CD1c-positive myeloid dendritic cell (primary cell): ENCODE results near the gene SIGLEC9.
A peak's percentile ranks its signal among the peaks of the same experiment; 100 is the strongest.

Experiments
- DNase-seq: peaks from one replicate; pipeline ENCODE4 v3.0.0-alpha.2; 2016; ENCODE audit errors: extremely low spot score

SIGLEC9 gene

DNA sequence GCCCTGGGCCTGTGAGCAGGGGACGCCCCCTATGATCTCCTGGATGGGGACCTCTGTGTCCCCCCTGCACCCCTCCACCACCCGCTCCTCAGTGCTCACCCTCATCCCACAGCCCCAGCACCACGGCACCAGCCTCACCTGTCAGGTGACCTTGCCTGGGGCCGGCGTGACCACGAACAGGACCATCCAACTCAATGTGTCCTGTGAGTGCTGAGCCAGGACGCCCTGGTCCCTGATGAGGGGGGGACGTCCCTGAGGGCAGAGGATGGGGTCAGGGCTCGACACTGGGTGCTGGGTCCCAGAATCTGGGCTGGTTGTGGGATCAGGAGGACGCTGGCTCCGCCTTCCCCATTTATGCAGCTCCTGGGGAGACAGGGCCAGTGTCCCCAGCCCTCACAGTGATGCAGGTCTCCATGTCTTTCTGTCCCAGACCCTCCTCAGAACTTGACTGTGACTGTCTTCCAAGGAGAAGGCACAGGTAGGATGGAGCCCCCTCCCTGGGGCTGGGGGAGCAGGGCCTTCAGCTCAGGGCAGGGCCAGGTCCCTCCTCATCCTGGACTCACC lies 19.9 kb downstream of the SIGLEC9 start:
- no peak for DNase-seq

DNA sequence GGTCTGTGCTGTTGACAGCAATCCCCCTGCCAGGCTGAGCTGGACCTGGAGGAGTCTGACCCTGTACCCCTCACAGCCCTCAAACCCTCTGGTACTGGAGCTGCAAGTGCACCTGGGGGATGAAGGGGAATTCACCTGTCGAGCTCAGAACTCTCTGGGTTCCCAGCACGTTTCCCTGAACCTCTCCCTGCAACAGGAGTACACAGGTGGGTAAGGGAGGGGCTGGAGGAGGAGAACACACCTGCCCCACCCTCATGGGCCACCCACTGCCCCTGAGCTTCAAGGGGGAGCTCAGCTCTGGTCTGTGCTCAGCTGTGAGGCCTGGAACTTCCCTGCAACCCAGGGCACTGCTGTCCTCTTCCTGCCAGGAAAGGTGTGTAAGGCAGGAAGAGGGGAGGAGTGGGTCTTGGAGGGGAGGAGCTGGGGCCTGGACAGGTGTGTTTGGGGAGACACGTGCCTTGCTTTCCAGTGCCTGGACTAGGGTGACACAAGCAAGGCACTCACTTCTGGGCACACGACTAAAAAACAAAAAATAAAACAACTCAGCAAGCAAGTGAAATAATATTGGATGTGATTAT lies 21.3 kb downstream of the SIGLEC9 start:
- DNase-seq: no peak

DNA sequence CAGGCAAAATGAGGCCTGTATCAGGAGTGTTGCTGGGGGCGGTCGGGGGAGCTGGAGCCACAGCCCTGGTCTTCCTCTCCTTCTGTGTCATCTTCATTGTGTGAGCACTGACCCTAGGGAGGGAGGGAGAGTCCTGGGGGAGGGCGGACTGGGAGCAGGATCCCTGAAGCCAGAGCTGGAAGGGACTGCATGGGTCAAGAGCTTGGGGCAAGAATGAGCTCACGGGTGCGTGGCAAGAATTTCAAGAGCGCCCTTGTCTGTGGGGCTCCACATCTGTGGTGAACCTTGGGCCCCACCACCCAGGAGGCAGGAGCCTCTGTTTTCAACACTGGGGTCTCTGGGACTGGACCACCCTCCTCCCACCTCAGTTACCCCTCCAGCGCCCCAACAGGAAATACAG lies 22.0 kb downstream of the SIGLEC9 start:
- DNase-seq: no peak

DNA sequence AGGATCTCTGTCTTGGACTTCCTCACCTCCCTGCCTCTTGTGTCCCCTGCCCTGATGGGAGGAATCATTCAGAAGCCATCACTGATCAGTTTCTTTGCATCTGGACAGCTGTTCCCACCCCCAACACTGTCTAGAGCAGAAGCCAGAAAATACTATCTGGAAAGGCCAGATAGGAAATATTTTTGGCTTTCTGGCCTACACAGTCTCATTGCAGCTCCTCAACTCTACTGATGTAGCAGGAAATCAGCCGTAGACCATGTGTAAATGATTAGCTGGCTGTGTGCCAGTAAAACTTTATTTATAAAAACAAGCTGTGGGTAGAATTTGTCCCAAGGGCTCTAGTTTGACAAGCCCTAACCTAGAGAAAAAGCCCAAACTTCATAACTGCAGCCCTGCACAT lies 23.0 kb downstream of the SIGLEC9 start:
- DNase-seq: no peak

DNA sequence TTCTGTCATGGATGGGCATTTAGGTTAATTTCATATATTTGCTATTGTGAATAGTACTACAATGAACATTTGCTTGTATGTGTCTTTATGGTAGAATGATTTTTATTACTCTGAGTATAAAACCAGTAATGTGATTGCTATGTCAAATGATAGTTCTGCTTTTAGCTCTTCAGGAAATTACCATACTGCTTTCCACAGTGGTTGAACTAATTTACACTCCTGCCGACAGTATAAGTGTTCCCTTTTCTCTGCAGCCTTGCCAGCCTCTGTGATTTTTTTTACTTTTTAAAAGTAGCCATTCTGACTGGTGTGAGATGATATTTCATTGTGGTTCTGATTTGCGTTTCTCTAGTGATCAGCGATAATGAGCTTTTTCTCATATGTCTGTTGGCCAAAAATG lies 23.9 kb downstream of the SIGLEC9 start:
- peak; percentile 59 for DNase-seq

DNA sequence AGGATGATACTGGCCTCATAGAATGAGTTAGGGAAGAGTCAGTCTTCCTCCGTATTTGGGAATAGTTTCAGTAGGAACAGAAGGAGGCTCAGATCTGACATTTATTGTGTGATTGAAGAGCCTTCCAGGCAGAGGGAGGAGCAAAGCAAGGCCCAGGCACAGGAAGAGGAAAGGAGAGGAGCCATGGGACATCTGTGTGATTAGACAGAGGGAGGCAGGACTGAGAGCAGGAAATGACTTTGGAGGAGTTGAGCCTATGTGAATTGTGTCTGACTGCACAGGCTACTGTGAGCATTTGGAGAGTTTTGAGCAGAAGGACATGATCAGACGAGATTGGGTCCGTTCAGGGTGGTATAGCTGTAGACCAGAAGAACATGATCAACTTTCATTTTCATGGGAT lies 25.9 kb downstream of the SIGLEC9 start:
- no peak for DNase-seq

DNA sequence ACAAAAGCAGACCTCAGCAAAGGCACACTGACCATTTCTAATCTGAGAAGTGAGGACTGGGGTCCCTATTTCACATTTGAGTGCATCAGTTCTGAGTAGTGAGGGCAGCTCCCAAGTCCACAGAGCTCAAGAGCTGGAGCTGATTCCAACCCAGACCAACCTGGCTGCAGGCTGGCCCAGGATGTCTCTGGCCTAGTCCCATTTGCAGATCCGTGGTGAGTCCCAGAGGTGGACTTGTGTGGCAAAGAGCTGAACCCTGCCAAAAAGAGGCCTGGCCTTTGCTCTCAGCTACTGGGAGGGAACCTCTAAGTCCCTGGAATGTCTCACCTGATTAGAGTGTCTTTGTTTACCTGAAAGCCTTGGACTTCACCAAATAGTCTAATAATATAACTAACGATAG lies 32.0 kb downstream of the SIGLEC9 start:
- DNase-seq: no peak

DNA sequence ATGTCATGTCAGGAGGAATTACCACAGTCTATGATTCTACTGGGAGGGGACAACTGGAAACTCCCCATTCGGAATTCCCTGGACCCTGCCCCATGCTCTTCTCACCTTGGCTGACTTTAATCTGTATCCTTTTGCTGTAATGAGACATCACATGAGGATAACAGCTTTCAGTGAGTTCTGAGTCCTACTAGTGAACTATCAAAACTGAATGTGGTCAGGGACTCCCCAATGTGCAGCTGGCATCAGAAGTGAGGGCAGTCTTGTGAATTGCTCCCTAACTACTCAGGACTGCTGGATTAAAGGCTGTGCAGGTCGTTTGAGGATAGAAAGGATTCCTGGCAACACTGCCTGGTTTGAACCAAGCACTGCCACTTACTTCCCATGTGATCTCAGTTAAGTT lies 32.6 kb downstream of the SIGLEC9 start:
- DNase-seq: no peak

DNA sequence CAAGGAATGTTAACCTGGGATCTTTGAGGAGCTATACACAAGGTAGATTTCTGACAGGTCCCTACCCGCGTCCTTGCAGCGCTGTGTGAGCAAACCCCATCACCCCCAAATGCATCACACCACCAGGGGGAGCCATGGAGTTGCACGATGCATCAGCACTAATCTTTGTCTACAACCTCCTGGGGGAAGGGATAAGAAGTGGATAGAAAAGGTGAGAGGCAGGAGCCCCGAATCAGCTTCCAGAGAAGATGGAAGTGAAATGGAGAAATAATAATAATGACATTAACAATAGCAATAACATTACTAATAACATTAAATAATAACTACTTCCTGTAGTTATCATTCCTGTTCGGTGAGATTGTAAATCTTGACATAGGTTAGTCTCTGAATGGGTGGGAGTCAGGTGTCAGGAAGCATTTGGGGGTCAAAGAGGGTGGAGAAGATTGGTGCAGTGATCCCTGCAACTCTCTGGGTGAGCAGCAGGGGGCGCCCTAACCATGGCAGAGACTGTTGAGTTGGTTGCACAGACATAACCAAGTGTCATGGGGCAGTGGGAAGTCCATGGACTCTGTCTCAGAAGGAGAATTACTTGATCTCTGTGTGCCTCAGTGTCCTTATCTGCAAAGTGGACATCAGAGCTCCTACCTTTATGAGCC lies 33.9 kb downstream of the SIGLEC9 start:
- DNase-seq: peak; percentile 79

DNA sequence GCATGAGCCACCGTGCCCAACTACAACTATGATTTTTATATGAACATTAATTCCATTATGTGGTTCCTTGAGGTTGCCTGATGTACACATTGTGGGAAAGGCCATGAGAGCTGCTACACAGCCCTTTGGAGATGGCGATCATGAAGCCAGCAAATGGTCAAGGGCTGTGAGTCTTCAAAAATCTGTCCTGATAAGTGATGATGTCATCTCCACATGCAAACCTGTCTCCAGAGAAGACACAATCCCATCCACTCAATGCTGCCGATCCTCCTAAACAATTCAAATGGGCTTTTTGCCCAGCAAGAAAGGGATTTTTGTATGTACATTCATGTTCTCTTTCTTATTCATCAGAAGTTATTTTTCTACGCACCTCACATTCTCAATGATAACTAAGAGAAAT lies 35.0 kb downstream of the SIGLEC9 start:
- DNase-seq: no peak

DNA sequence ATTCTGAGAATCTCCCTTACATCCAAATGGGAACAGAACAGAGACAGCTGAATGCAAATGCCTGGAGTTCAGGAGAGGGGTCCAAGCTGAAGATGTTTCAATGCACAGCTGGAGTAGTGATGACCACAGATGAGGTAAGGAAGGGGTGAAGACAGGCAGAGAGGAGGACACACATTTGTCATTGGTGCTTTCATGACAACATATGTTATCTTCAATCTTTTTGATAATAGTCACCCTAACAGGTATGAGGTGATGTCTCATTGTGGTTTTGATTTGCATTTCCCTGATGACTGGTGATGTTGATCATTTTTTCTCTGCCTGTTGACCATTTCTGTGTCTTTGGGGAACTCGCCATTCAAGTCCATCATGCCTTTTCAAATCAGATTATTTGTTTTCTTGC lies 36.6 kb downstream of the SIGLEC9 start:
- no peak for DNase-seq

DNA sequence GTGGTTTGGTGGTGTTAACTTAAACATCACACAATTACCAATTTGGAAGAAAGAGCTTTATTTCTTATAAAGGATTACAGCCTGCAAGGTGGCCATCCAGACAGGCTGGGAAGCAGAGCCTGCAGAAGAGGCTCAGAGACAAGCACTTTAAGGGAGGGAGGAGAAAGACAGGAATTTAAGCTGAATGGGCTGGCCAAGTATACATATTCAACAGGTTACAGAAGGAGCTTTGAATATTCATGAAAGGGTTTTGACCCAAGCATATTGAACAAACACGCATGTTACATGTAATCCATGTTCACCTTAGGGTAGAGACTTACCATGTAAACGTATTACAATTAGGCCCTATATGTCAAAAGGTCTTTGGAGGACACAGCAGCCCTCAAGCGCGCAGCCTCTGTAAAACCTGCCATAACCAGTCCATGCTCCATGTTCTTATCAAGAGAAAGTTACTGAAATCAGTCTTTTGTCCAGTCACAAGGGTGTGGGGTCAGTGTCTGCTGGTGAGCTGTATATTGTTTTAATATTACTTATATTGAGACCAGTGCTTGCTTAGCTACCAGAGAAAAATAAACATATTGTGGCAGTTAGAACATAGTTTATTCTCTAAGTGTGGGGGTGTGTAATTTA lies 37.3 kb downstream of the SIGLEC9 start:
- DNase-seq: no peak

DNA sequence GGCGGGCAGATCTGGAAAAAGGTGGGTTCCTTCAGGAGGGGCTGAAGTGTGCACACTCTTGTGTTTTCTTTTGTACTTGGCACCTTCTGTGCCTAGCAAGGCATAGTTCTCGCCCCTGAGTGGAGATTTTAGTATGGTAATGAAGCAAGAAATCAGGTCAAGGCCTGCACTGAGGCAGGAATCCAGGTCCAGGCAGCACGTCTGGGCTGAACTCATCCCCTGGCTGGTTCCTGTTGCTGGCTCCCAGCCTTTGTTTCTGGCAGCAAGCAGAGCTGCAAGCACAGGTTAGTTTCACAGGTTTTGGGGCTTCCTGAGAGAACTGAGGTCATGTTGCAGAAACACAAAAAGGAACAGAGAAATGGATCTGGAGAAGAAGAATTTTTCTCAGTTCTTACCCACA lies 38.6 kb downstream of the SIGLEC9 start:
- no peak for DNase-seq

DNA sequence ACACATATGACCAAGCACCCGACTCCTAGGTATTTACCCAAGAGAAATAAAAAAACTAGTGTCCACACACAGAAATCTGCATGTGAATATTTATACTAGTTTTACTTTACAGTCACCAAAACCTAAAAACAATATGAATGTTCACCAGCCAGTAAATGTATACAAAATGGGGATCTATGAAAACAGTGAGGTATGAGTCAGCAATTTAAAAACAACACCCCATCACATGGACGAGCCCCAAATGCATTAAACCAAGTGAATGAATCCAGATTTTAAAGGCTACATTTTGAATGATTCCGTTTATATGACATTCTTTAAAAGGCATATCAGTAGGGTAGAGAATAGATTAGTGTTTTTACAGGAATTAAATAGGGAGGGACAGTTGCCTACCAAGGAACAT lies 39.5 kb downstream of the SIGLEC9 start:
- DNase-seq: no peak

DNA sequence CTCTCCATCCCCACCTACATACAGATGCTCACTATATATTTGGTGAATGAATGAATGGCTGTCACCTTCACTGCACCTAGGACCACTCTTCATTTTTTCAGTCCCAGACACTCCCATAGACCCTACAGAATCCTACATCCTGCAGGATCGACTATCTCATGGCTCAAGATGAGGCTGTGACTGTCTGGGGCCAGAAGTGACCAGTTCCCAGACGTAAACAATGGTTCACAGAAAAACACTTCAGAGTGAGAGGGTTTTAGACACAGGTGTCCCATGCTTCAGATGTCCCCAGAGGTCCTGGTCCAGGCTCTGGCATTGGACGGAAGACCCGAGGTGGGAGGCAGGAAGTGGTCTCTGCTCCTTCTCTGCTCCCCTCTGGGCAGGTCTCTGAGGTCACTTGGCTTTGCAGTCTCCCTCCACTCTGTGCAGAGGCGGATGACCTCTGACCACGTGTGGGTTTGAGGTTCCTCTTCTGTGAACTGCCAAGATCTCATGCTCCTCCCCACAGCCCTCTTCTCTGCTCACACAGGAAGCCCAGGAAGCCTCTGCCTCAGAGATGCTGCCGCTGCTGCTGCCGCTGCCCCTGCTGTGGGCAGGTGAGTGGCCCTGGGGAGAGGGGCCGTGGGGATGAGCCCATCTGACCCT lies 42.3 kb downstream of the SIGLEC9 start:
- DNase-seq: peak; percentile 86

DNA sequence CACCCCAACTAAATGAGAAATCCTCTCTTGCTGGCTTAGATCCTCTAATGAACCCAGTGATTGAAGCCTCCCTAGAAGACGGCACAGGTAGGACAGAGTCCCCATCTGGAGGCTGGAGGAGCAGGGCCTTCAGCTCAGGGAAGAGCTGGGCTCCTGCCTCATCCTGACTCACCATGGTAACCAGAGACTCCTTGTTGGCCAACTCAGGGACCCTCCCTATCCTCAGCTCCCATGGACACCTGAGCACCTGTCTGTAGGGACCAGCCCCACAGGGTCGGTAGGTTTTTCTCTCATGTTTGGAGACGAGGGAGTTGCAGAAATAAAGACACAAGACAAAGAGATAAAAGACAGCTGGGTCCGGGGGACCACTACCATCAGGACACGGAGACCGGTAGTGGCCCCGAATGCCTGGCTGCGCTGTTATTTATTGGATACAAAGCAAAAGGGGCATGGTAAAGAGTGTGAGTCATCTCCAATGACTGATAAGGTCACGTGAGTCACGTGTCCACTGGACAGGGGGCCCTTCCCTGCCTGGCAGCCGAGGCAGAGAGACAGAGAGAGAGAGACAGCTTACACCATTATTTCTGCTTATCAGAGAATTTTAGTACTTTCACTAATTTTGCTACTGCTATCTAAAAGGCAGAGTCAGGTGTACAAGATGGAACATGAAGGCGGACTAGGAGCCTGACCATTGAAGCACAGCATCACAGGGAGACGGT lies 44.0 kb downstream of the SIGLEC9 start:
- no peak for DNase-seq

DNA sequence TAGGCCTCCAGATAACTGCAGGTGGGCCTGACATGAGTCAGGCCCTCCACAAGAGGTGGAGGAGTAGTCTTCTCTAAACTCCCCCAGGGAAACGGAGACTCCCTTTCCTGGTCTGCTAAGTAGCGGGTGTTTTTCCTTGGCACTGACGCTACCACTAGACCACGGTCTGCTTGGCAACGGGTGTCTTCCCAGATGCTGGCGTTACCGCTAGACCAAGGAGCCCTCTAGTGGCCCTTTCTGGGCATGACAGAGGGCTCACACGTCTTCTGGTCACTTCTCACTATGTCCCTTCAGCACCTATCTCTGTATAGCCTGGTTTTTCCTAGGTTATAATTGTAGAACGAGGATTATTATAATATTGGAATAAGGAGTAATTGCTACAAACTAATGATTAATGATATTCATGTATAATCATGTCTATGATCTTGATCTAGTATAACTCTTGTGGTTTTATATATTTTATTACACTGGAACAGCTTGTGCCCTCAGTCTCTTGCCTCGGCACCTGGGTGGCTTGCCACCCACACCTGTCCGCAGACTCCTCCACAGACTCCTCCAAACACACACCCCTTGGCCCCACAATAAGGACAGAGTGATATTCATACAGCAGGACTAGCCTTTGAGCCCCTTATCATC lies 44.7 kb downstream of the SIGLEC9 start:
- DNase-seq: peak; percentile 81

DNA sequence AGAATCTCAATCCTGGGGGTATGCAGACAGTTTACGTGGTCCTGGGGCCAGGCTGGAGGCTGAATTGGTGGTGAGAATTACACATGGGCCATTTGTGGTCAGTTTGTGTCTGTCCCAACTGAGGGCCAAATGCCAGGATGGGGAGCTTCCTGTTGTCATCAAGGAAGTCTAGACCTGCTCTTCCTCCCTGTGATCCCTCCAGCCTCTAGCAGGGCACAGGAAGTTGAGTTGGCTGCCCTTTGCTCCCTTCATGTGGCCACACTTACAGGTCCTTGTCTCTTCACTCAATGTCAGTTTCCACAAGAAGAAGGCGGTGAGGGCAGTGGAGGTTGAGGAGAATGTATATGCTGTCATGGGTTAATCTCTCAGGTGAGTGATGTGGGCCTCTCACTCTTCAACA lies 47.5 kb downstream of the SIGLEC9 start:
- no peak for DNase-seq

DNA sequence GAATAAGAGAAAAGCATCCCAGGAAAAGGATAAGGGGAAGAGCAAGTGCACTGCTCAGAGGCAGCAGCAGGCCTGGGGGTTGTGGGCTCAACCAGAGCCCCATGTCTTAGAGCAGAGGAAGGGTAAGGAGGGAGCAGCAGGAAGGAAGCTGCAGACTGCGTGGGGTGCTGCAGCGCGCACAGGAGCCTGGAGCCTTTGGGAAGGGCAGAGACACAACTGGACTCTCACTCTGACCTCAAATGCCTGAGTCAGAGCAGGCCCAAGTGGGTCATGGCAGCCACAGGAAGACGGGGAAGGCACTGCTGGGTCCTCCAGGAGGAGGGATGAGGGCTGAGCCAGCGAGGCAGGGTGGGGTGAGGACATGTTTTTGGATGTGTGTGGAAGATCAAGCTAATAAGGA lies 49.0 kb downstream of the SIGLEC9 start:
- no peak for DNase-seq

DNA sequence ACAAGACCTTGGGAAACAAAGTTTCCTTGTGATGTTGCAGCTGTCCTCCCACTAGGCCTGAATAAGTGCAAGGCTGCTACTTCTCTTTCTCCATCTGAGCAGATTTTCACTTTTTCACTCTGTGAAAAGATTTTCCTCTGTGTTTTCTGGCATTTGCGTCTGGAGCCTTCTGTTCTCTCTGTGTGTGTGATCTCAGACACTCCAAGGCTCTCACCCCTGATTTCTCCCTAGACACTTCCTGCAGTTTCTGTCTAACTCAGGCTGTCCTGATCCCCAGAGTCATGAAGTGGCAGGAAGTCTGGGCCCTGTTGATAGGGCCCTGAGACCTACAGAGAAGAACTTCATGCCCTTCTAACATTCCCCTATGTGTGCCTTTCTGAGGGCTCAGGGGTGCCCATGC lies 54.5 kb downstream of the SIGLEC9 start:
- DNase-seq: no peak
